MM.1S (cell line): ENCODE results near the gene GSTA4.

ENCODE experiments used
- EZH2 ChIP-seq: fragments of 300-600 bp; sonication (generic); optimal IDR thresholded peaks from 2 replicates; pipeline ENCODE3; 2017; ENCODE audit warnings: low read depth, mild to moderate bottlenecking, antibody characterized with exemption, low read length, mixed read lengths
- EZH2phosphoT487 ChIP-seq: fragments of 300-600 bp; sonication (generic); IDR thresholded peaks from 2 replicates; pipeline ENCODE4 v1.6.1; 2018; ENCODE audit warnings: antibody characterized with exemption, low read length
- TF ChIP-seq, protein P1 (sequence below): fragments of 300-600 bp; sonication (generic); IDR thresholded peaks from 2 replicates; pipeline ENCODE4 v1.5.1; 2016; ENCODE audit warnings: antibody characterized with exemption, low read length, mixed read lengths

DNA sequence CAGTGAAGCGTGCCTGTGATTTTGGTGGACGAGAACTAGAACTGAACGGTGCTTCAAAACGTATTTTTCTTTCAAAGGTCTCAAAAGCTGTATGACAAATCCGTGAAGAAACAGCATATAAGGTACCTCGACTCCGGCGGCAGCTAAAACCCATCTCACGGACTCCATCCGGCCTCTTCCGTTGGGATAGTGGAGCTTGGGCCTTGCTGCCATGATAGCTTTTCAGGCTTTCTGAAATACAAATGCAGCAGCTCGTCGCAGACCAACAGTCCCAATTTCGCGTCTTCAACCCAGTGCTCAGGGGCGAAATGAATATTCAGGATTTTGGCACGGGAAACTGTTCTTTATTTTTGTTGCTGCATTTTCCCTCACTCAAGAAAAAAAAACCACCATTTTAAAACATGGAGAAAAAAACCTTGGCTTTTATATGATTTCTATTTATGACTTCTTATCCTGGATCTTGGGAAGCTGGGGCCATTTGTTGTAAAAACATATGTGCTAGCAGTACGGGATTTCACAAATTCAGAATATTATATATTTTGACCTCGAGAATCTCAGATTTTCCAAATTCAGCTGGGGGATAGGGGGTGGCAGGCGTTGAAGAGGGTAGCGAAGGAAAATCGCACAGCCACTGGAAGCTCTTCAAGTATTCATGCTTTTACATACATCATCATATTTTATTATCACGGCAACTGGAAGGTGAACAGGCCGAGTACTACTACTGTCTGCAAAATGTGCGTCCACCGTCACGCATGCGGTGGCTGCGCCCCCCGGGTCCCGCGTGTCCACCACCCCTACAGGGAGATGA, 849 bp downstream of the GSTA4 start:
- TF ChIP-seq, protein P1, sequence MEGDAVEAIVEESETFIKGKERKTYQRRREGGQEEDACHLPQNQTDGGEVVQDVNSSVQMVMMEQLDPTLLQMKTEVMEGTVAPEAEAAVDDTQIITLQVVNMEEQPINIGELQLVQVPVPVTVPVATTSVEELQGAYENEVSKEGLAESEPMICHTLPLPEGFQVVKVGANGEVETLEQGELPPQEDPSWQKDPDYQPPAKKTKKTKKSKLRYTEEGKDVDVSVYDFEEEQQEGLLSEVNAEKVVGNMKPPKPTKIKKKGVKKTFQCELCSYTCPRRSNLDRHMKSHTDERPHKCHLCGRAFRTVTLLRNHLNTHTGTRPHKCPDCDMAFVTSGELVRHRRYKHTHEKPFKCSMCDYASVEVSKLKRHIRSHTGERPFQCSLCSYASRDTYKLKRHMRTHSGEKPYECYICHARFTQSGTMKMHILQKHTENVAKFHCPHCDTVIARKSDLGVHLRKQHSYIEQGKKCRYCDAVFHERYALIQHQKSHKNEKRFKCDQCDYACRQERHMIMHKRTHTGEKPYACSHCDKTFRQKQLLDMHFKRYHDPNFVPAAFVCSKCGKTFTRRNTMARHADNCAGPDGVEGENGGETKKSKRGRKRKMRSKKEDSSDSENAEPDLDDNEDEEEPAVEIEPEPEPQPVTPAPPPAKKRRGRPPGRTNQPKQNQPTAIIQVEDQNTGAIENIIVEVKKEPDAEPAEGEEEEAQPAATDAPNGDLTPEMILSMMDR = no peak
- TF ChIP-seq EZH2 (no peak), EZH2phosphoT487 (no peak)
